Parathyroid adenoma (tissue), 2 donors: Measurements from ENCODE around the gene PLD6.

Experiments
- H2AFZ ChIP-seq: fragments of 300-600 bp; sonication (generic); one replicate; pipeline ENCODE4 v1.7.0; 2017; ENCODE audit warnings: antibody characterized with exemption, mild to moderate bottlenecking
- H3K27ac ChIP-seq: fragments of 300-600 bp; sonication (generic); one replicate; pipeline ENCODE4 v1.7.0; 2017
- H3K27me3 ChIP-seq: fragments of 300-600 bp; sonication (generic); one replicate; pipeline ENCODE4 v1.7.0; 2017; ENCODE audit warnings: low read length; ENCODE audit not compliant: control insufficient read depth, insufficient read depth
- H3K36me3 ChIP-seq: fragments of 300-600 bp; sonication (generic); one replicate; pipeline ENCODE4 v1.7.0; 2017; ENCODE audit warnings: low read length; ENCODE audit not compliant: control insufficient read depth, insufficient read depth
- H3K4me1 ChIP-seq: fragments of 300-600 bp; sonication (generic); one replicate; pipeline ENCODE4 v1.7.0; 2017; ENCODE audit warnings: control low read depth
- H3K4me2 ChIP-seq: fragments of 300-600 bp; sonication (generic); one replicate; pipeline ENCODE4 v1.7.0; 2017; ENCODE audit warnings: low read length
- H3K4me3 ChIP-seq: fragments of 300-600 bp; sonication (generic); one replicate; pipeline ENCODE4 v1.7.0; 2017; ENCODE audit warnings: low read depth, low read length
- H3K79me2 ChIP-seq: fragments of 300-600 bp; sonication (generic); one replicate; pipeline ENCODE4 v1.7.0; 2017; ENCODE audit warnings: control low read depth
- H3K9ac ChIP-seq: fragments of 300-600 bp; sonication (generic); one replicate; pipeline ENCODE4 v1.7.0; 2017; ENCODE audit warnings: mild to moderate bottlenecking
- H3K9me3 ChIP-seq: fragments of 300-600 bp; sonication (generic); one replicate; pipeline ENCODE4 v1.7.0; 2017; ENCODE audit warnings: low read length; ENCODE audit not compliant: control insufficient read depth
- TF ChIP-seq, protein P1 (sequence below): fragments of 300-600 bp; sonication (generic); IDR thresholded peaks from one replicate; pipeline ENCODE4 v1.7.0; 2017; ENCODE audit warnings: antibody characterized with exemption, mild to moderate bottlenecking
- donor health status: primary hyperparathyroidism.

The PLD6 gene

DNA sequence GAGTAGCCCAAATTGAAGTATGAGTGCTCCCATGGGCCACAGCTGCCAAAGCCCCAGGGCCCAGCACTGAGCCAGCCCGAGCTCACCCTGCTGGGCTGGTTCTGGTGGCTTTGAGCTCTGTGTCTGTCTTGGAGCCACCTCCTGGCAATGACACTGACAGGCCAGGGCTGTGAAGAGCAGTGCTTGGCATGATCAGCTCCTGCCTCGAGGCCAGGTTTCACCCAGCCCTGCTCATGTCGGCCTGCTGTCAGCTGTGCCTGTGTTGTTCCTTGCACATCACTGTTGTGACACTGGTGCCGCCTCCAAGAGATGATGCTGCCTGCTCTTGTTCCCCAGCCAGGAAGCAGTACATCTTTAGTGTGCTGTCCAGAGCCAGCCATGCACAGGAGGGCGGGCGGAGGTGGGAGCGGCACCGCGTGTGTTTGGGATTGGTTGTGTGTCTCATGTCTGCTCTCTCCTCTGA, 26.0 kb downstream of the PLD6 start:
- no peaks in the 10 kb centered on the region for H3K9me3 ChIP-seq
- H3K9ac ChIP-seq: no peak overlapping the region
- TF ChIP-seq, protein P1, sequence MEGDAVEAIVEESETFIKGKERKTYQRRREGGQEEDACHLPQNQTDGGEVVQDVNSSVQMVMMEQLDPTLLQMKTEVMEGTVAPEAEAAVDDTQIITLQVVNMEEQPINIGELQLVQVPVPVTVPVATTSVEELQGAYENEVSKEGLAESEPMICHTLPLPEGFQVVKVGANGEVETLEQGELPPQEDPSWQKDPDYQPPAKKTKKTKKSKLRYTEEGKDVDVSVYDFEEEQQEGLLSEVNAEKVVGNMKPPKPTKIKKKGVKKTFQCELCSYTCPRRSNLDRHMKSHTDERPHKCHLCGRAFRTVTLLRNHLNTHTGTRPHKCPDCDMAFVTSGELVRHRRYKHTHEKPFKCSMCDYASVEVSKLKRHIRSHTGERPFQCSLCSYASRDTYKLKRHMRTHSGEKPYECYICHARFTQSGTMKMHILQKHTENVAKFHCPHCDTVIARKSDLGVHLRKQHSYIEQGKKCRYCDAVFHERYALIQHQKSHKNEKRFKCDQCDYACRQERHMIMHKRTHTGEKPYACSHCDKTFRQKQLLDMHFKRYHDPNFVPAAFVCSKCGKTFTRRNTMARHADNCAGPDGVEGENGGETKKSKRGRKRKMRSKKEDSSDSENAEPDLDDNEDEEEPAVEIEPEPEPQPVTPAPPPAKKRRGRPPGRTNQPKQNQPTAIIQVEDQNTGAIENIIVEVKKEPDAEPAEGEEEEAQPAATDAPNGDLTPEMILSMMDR: no peak

DNA sequence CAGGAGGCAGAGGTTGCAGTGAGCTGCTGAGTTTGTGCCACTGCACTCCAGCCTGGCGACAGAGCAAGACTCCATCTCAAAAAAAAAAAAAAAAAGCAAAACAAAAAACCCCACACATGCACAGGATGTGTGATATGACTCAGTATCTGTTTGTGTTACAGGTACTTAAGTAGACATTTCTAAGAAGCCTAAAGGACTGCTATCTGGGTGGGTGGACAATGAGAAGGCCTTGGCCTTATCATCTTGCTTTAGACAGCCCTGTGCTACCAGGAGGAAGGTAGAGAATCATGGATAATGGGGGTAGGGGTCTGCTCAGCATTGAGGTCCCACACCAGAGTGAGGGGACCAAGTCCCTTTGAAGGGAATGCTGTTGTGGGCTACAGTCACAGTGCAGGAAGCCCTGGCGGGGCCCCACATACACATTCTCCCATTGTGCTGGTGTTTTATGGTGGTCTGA, 26.7 kb downstream of the PLD6 start:
- Histone ChIP-seq H3K36me3 (no peaks in the 10 kb centered on the region), H3K27me3 (no peaks in the 10 kb centered on the region), H3K79me2 (no peaks in the 10 kb centered on the region), H3K9me3 (no peaks in the 10 kb centered on the region), H3K9ac (no peak overlapping the region), H3K4me2 (no peak overlapping the region), H3K4me1 (no peaks in the 10 kb centered on the region), H2AFZ (no peak overlapping the region), H3K4me3 (no peak overlapping the region), H3K27ac (no peak overlapping the region)
- TF ChIP-seq, protein P1: no peak

More for the DNA sequence above, 26.0 kb downstream of the PLD6 start:
- no peaks in the 10 kb centered on the region for H3K36me3 ChIP-seq
- no peaks in the 10 kb centered on the region for H3K79me2 ChIP-seq
- no peaks in the 10 kb centered on the region for H3K27me3 ChIP-seq
- no peaks in the 10 kb centered on the region for H3K4me1 ChIP-seq
- H3K4me3 ChIP-seq: no peak overlapping the region
- no peak overlapping the region for H3K27ac ChIP-seq
- no peak overlapping the region for H2AFZ ChIP-seq
- H3K4me2 ChIP-seq: no peak overlapping the region

DNA sequence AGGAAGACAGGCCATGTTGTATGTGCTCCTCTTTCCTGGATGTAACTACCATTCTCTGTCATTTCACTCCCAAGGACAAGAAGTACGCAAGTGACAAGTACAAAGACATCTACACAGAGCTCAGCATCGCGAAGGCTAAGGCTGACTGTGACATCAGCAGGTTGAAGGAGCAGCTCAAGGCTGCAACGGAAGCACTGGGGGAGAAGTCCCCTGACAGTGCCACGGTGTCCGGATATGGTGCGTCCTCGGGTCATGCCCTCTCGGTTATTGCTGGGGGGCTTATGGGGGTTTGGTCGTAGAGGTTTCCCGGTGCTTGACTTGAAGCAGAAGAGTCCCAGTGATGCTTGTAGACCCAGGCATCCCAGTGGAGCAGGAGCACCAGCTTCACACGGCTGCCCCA, 29.0 kb downstream of the PLD6 start:
- no peaks in the 10 kb centered on the region for H3K36me3 ChIP-seq
- H3K79me2 ChIP-seq: no peaks in the 10 kb centered on the region
- TF ChIP-seq, protein P1: no peak

DNA sequence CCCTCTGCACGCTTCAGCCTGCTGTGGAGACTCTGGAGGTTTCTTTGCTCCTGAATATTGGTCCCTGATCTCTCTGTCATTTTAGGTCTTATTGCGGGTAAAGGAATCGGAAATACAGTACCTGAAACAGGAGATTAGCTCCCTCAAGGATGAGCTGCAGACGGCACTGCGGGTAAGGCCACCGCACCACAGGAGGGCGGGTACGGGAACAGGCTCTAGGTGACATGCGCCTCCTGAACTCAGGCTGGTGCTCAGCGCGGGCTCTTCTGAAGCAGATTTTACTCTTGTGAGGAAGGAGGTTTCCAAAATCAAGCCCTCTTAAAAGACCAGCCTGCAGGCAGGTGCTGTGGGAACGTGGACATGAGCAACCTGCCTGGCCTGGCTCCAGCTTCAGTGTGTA, 29.8 kb downstream of the PLD6 start:
- H3K4me2 ChIP-seq: no peak overlapping the region
- H3K27me3 ChIP-seq: no peaks in the 10 kb centered on the region
- H3K4me3 ChIP-seq: no peak overlapping the region
- H3K4me1 ChIP-seq: no peaks in the 10 kb centered on the region
- no peak overlapping the region for H3K9ac ChIP-seq
- TF ChIP-seq, protein P1: no peak
- no peak overlapping the region for H2AFZ ChIP-seq
- H3K9me3 ChIP-seq: no peaks in the 10 kb centered on the region
- H3K27ac ChIP-seq: no peak overlapping the region
- H3K79me2 ChIP-seq: no peaks in the 10 kb centered on the region
- no peaks in the 10 kb centered on the region for H3K36me3 ChIP-seq

More for the DNA sequence above, 29.0 kb downstream of the PLD6 start:
- Histone ChIP-seq H3K4me3 (no peak overlapping the region), H3K4me2 (no peak overlapping the region), H2AFZ (no peak overlapping the region), H3K9me3 (no peaks in the 10 kb centered on the region), H3K9ac (no peak overlapping the region), H3K27ac (no peak overlapping the region), H3K4me1 (no peaks in the 10 kb centered on the region), H3K27me3 (no peaks in the 10 kb centered on the region)

DNA sequence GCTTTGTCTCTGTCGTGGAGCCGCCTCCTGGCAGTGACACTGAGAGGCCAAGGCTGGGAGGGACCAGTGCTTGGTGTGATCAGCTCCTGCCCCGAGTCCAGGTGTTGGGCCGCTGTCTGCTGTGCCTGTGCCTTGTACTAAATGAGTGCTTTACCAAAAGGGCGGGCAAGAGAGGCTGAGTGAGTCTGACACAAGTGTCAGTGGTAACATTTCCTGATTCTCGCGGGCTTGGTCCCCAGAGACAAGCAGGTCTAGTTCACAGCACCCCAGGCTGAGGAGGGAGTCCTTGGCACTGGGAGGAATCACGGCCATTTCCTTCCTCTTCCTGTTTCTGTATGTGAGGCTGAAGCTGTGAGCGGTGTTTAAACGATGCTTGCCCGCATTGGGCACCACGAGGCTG, 30.2 kb downstream of the PLD6 start:
- H3K9ac ChIP-seq: no peak overlapping the region
- H3K9me3 ChIP-seq: no peaks in the 10 kb centered on the region
- H3K79me2 ChIP-seq: no peaks in the 10 kb centered on the region
- H3K27me3 ChIP-seq: no peaks in the 10 kb centered on the region
- no peaks in the 10 kb centered on the region for H3K4me1 ChIP-seq
- H3K4me2 ChIP-seq: no peak overlapping the region
- no peak overlapping the region for H2AFZ ChIP-seq
- no peaks in the 10 kb centered on the region for H3K36me3 ChIP-seq
- TF ChIP-seq, protein P1: no peak
- H3K4me3 ChIP-seq: no peak overlapping the region
- H3K27ac ChIP-seq: no peak overlapping the region
